Measurements from ENCODE around the gene GABRG3.

GABRG3 gene

GRCh38 chr15:27576576-27576975, 605.6 kb downstream of the GABRG3 start:
- H3K4me3 ChIP-seq (ENCODE audit: low read length) = no peak overlapping the region
- TF ChIP-seq ZNF274 (IDR thresholded peaks at IDR 0.05; ENCODE audit: low read depth, low read length) = no peak

GRCh38 chr15:27579738-27580137, 608.8 kb downstream of the GABRG3 start:
- no peak for TF ChIP-seq ZNF274 (IDR thresholded peaks at IDR 0.05; ENCODE audit: low read depth, low read length)
- no peak overlapping the region for H3K4me3 ChIP-seq (ENCODE audit: low read length)

GRCh38 chr15:27582726-27583410, 611.9 kb downstream of the GABRG3 start:
- no peak overlapping the region for H3K4me3 ChIP-seq (ENCODE audit: low read length)
- TF ChIP-seq ZNF274 (IDR thresholded peaks at IDR 0.05; ENCODE audit: low read depth, low read length) = no peak

- no peak for TF ChIP-seq ZNF274 (IDR thresholded peaks at IDR 0.05; ENCODE audit: low read depth, low read length)
- no peak overlapping the region for H3K4me3 ChIP-seq (ENCODE audit: low read length)
These were observed 612.7 kb downstream of the GABRG3 start for GRCh38 chr15:27583651-27584050.

- no peak overlapping the region for H3K4me3 ChIP-seq (ENCODE audit: low read length)
- TF ChIP-seq ZNF274 (IDR thresholded peaks at IDR 0.05; ENCODE audit: low read depth, low read length) = no peak
These were observed 614.2 kb downstream of the GABRG3 start for GRCh38 chr15:27585041-27585640.

GRCh38 chr15:27587810-27588209, 616.8 kb downstream of the GABRG3 start:
- no peak overlapping the region for H3K4me3 ChIP-seq (ENCODE audit: low read length)
- no peak for TF ChIP-seq ZNF274 (IDR thresholded peaks at IDR 0.05; ENCODE audit: low read depth, low read length)

GRCh38 chr15:27589260-27589659, 618.3 kb downstream of the GABRG3 start:
- no peak for TF ChIP-seq ZNF274 (IDR thresholded peaks at IDR 0.05; ENCODE audit: low read depth, low read length)
- no peak overlapping the region for H3K4me3 ChIP-seq (ENCODE audit: low read length)

- no peak overlapping the region for H3K4me3 ChIP-seq (ENCODE audit: low read length)
- no peak for TF ChIP-seq ZNF274 (IDR thresholded peaks at IDR 0.05; ENCODE audit: low read depth, low read length)
These were observed 618.8 kb downstream of the GABRG3 start for GRCh38 chr15:27589782-27590181.

All from GM08714 (cell line).